ENCODE results near the gene WDTC1. TPM values are rescaled to one million over a fixed set of nuclear protein-coding genes. Genes with fewer than 3 reads are reported as not detected.
A peak's percentile ranks its signal among the peaks of the same experiment; 100 is the strongest.

WDTC1 gene
- total and polyA plus RNA-seq, 2 of the 8 experiments (the other 6 are each of a cell fraction or from before 2014, with no cell fraction given), result 7.5 to 18.7 TPM

DNA sequence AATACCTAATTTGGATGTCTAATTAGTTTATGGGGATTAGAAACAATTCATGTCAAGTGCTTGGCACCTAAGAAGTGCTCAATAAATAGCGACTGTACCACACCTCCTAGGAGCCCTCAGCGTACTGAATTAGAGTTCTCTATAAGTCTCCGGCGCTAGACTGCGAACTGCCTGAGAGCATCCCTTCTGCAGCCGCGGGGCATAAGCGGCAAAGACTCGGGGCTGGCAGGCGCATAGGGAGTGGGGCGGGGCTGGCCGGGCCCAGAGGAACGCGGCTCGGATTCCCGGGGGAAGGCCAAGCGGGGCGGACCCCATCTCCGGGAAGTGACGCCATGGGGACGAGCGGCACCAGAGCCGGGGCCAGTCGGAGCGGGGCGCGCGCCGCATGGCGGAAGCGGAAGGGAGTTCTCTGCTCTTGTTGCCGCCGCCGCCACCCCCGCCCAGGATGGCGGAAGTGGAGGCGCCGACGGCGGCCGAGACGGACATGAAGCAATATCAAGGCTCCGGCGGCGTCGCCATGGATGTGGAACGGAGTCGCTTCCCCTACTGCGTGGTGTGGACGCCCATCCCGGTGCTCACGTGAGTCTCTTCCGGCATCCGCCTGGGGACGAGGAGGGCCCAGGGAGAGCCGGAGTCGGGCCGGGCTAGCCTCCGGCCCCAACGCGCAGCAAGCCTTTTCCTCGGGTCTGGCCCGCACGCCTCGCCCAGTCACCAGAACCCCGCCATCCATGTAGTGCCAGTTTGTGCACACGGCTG, 87.6 kb downstream of the WDTC1 start, which contains the start of gene TMEM222 (continued):
- TF ChIP-seq, protein P1, sequence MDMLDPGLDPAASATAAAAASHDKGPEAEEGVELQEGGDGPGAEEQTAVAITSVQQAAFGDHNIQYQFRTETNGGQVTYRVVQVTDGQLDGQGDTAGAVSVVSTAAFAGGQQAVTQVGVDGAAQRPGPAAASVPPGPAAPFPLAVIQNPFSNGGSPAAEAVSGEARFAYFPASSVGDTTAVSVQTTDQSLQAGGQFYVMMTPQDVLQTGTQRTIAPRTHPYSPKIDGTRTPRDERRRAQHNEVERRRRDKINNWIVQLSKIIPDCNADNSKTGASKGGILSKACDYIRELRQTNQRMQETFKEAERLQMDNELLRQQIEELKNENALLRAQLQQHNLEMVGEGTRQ (IDR thresholded peaks at IDR 0.05; ENCODE audit: low read length), result peak; percentile 52; the same call in 1 of the 2 replicates
- TF ChIP-seq NANOG (IDR thresholded peaks at IDR 0.05; ENCODE audit: insufficient read depth, low read depth, low read length, poor library complexity, severe bottlenecking) (no peak), EGR1 (IDR thresholded peaks at IDR 0.05; ENCODE audit: borderline replicate concordance, low read depth, low read length) (peak; percentile 94), POU5F1 (IDR thresholded peaks at IDR 0.05; ENCODE audit: low read depth, low read length) (no peak), KDM5A (IDR thresholded peaks at IDR 0.05; ENCODE audit: low read length) (peak; percentile 75), TAF7 (optimal IDR thresholded peaks at IDR 0.05; ENCODE audit: borderline replicate concordance, low read depth, low read length) (peak; percentile 64), HDAC6 (IDR thresholded peaks at IDR 0.05; ENCODE audit: low read depth, low read length) (no peak), JUND (IDR thresholded peaks at IDR 0.05; ENCODE audit: low read length) (no peak), TAF1 (IDR thresholded peaks at IDR 0.05; ENCODE audit: low read depth, low read length) (peak; percentile 84), TBP (IDR thresholded peaks at IDR 0.05; ENCODE audit: low read depth, low read length) (peak; percentile 77), GTF2F1 (IDR thresholded peaks at IDR 0.05; ENCODE audit: borderline replicate concordance, low read depth, low read length) (no peak), CBX5 (IDR thresholded peaks at IDR 0.05; ENCODE audit: low read depth, low read length) (no peak), CREB1 (IDR thresholded peaks at IDR 0.05) (peak; percentile 96), ASH2L (IDR thresholded peaks at IDR 0.05; ENCODE audit: low read length) (peak; percentile 86), CTBP2 (IDR thresholded peaks at IDR 0.05; ENCODE audit: borderline replicate concordance, insufficient read depth, insufficient read length, low read length) (peak; percentile 54), YY1 (IDR thresholded peaks at IDR 0.05; ENCODE audit: low read depth, low read length) (peak; percentile 86), SAP30 (IDR thresholded peaks at IDR 0.05; ENCODE audit: insufficient read depth, insufficient replicate concordance, low read length) (no peak), CEBPB (IDR thresholded peaks at IDR 0.05; ENCODE audit: low read depth, low read length) (peak; percentile 92), KDM4A (IDR thresholded peaks at IDR 0.05; ENCODE audit: low read depth, low read length, severe bottlenecking) (peak; percentile 73)
- TF ChIP-seq, protein P2, sequence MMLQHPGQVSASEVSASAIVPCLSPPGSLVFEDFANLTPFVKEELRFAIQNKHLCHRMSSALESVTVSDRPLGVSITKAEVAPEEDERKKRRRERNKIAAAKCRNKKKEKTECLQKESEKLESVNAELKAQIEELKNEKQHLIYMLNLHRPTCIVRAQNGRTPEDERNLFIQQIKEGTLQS (IDR thresholded peaks at IDR 0.05; ENCODE audit: insufficient read depth, low read depth, low read length), result peak; percentile 14; the same call in 1 of the 2 replicates
- TF ChIP-seq, protein P3, sequence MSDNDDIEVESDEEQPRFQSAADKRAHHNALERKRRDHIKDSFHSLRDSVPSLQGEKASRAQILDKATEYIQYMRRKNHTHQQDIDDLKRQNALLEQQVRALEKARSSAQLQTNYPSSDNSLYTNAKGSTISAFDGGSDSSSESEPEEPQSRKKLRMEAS (IDR thresholded peaks at IDR 0.05), result peak; percentile 90
- TF ChIP-seq, protein P4, sequence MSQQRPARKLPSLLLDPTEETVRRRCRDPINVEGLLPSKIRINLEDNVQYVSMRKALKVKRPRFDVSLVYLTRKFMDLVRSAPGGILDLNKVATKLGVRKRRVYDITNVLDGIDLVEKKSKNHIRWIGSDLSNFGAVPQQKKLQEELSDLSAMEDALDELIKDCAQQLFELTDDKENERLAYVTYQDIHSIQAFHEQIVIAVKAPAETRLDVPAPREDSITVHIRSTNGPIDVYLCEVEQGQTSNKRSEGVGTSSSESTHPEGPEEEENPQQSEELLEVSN (IDR thresholded peaks at IDR 0.05), result peak; percentile 69
